Adrenal gland (tissue), 12 donors: Measurements from ENCODE around the gene MUC5B. TPM values are rescaled to one million over a fixed set of nuclear protein-coding genes. Genes with fewer than 3 reads are reported as not detected.

Experiments
- DNase-seq, 7 donors: peaks; one replicate each; pipeline ENCODE4 v3.0.0-alpha.2; 2019 to 2020
- H3K27ac ChIP-seq, 5 donors: fragments of 200-600 bp; sonication (generic) in 4 of 5; 1 replicate in 3 of 5; 2 replicates in 2 of 5; pipeline versions ENCODE4 v1.5.1 to v1.8.0; 2016 to 2020; ENCODE audit warnings: mild to moderate bottlenecking in 1 of 5
- H3K27me3 ChIP-seq: fragments of 200-600 bp; 2 replicates; pipeline ENCODE4 v1.8.0; 2021
- H3K36me3 ChIP-seq, 2 donors: fragments of 200-600 bp; replicated peaks in 1 of 2; 1 replicate in 1 of 2; 2 replicates in 1 of 2; pipeline versions ENCODE4 v1.5.1 to v1.8.0; 2018 to 2022
- H3K4me1 ChIP-seq, 2 donors: fragments of 200-600 bp; replicated peaks in 1 of 2; 1 replicate in 1 of 2; 2 replicates in 1 of 2; pipeline versions ENCODE4 v1.5.1 to v1.8.0; 2018 to 2021
- H3K4me3 ChIP-seq, 4 donors: fragments of 200-600 bp; sonication (generic) in 3 of 4; one replicate each; pipeline ENCODE4 v1.5.1; 2016 to 2018
- H3K9me3 ChIP-seq, 3 donors: fragments of 200-600 bp; sonication (generic) in 1 of 3; replicated peaks in 1 of 3; 1 replicate in 2 of 3; 2 replicates in 1 of 3; pipeline versions ENCODE4 v1.5.1 to v1.8.0; 2016 to 2021
- CTCF ChIP-seq, 6 experiments: fragments of 450-650 bp in 4 of 6; fragments of 200-600 bp in 2 of 6; sonication (generic) in 1 of 6; IDR thresholded peaks; 1 replicate in 5 of 6; 2 replicates in 1 of 6; pipeline versions ENCODE4 v1.5.1 to v1.8.0; 2016 to 2021; ENCODE audit warnings: antibody characterized with exemption in 6 of 6, mild to moderate bottlenecking in 2 of 6, moderate library complexity in 1 of 6
- POLR2A ChIP-seq, 2 donors: fragments of 450-650 bp; IDR thresholded peaks; one replicate each; pipeline ENCODE4 v1.6.1; 2017; ENCODE audit warnings: antibody characterized with exemption in 2 of 2, mild to moderate bottlenecking in 2 of 2, moderate library complexity in 1 of 2
- WGBS, 4 donors: extraction: QIAGEN DNeasy Blood & Tissue Kit in 2 of 4; methylation state at CpG; one replicate each; pipeline versions ENCODE4 v1.1.5 to v1.1.7; 2013 to 2017; 5-methylcytosine and 5-hydroxymethylcytosine counted together
- intact Hi-C, 2 donors: fragments of 100-400 bp; cut with DNase I; formaldehyde crosslinking; loops; one replicate each; pipeline versions ENCODE4 v1.14.1 to v1.15.0; 2022 to 2023
- polyA plus RNA-seq, 3 donors: library from polyadenylated mRNA; stranded (reverse); fragments of 200-250 nt in 2 of 3; fragments of 350-450 nt in 1 of 3; fragmentation: Illumina TruSeq in 1 of 3; extraction: RNeasy Lipid Tissue Mini Kit (QIAGEN cat#74804) in 1 of 3; gene quantifications; one replicate each; pipeline ENCODE4 v1.2.3, GENCODE V29; 2013 to 2014
- total RNA-seq, 9 donors: library from RNA; depleted of rRNA in 4 of 9; stranded (reverse); fragments of >200 nt in 4 of 9; fragments of 120-200 nt in 1 of 9; fragmentation: NEBNext Ultra II Directional in 1 of 9; extraction: Animal tissue kit (Norgen Biotek cat#: 25700) in 1 of 9; gene quantifications; one replicate each; pipeline versions ENCODE4 v1.1.0 to v1.2.4, GENCODE V29; 2013 to 2023
- donor health status: healthy with polysubstance abuse.
- donor health status: Bipolar disorder and iron deficiency.
- donor health status: DM: yes; HTN: yes; CAD: no.
- donor health status: DM: no; HTN: no; CAD: no.
- donor health status: DM: no; HTN: no; CAD: no.
- donor health status: DM: yes; HTN: yes; CAD: no.

MUC5B gene
- total and polyA plus RNA-seq, 12 donors, result under 0.01 to 0.95 (median 0.70) TPM; not detected in 7

DNA sequence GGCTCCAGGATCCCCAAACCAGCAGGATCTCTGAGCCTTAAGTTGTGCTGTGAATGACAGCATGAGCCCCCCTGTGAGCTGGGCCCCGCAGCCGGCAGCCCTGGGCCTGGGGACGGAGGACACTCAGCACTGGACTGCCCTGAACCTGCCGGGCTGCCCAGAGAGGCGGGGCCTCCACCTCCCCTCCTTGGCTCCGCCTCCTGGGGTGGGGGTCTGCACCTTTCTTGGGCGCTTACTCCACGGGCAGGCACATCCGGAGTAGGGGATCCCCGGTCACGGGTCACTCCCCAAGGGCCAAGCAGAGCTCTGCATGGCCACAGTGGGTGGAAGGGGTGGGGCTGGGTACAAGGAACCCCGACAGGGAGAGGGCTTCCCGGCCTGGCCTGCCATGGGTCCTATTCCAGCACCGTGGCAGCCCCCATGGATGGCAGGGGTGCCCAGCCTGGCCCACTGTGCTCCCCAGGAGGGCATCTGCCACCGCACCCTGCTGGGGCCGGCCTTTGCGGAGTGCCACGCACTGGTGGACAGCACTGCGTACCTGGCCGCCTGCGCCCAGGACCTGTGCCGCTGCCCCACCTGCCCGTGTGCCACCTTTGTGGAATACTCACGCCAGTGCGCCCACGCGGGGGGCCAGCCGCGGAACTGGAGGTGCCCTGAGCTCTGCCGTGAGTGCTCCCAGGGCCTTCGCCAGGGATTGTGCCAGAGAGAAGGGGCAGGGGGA is 5.4 kb downstream of the MUC5B start:
- no peak overlapping the region for H3K4me3 ChIP-seq
- H3K4me1 ChIP-seq, result no peaks in the 10 kb centered on the region
- H3K27ac ChIP-seq, result no peak overlapping the region
- DNase-seq, result peak in 1 of 7 donors; percentile 6
- no peaks in the 10 kb centered on the region for H3K9me3 ChIP-seq
- no peaks in the 10 kb centered on the region for H3K36me3 ChIP-seq
- WGBS, 4 donors, result 79 to 100% (median 87%) methylated on average over 2 to 31 of the region's 31 CpGs; no CpG with 5 or more reads in 1 of the 4 donors
- TF ChIP-seq CTCF (IDR thresholded peaks at IDR 0.05), result no peak
- no peak for TF ChIP-seq POLR2A (IDR thresholded peaks at IDR 0.05)
- H3K27me3 ChIP-seq, result peaks cover 8% of the 10 kb centered on the region
- intact Hi-C loops, result no loop called here

GRCh38 chr11:1228921-1229451 is 6.1 kb downstream of the MUC5B start:
- Histone ChIP-seq H3K36me3 (no peaks in the 10 kb centered on the region), H3K27ac (no peak overlapping the region), H3K4me3 (no peak overlapping the region), H3K27me3 (peaks cover under 1% of the 10 kb centered on the region), H3K4me1 (no peaks in the 10 kb centered on the region), H3K9me3 (no peaks in the 10 kb centered on the region)
- WGBS, 4 donors, result 69 to 84% (median 77%) methylated on average over 11 to 18 of the region's 18 CpGs; no CpG with 5 or more reads in 1 of the 4 donors
- peak in 1 of 7 donors; percentile 5 for DNase-seq
- intact Hi-C loops, result no loop called here
- TF ChIP-seq POLR2A (IDR thresholded peaks at IDR 0.05), result no peak

- Histone ChIP-seq H3K27ac (no peak overlapping the region), H3K9me3 (no peaks in the 10 kb centered on the region), H3K36me3 (no peaks in the 10 kb centered on the region), H3K4me3 (no peak overlapping the region), H3K4me1 (no peaks in the 10 kb centered on the region), H3K27me3 (no peaks in the 10 kb centered on the region)
- intact Hi-C loops, result no loop called here
- 57 to 74% (median 60%) methylated on average over 21 to 27 of the region's 27 CpGs; no CpG with 5 or more reads in 1 of the 4 donors for WGBS, 4 donors
- peak in 1 of 7 donors; percentile 5 for DNase-seq
- TF ChIP-seq CTCF (IDR thresholded peaks at IDR 0.05), result no peak
- TF ChIP-seq POLR2A (IDR thresholded peaks at IDR 0.05), result no peak
These were observed 6.7 kb downstream of the MUC5B start for GRCh38 chr11:1229471-1230120.

DNA sequence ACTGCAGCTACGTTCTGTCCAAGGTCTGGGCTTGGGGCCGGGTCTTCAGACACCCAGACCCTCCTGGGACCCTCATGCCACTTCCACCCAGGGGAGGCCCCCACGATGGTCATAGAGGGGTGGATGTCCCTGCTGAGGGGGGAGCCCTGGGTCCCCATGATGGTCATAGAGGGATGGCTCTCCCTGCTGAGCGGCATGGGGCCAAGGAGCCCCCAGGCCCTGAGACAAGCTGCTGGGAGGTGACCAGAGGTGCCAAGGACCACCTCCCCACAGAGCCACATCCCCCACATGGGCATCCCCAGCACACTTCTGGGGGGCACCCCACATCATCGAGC is 7.2 kb downstream of the MUC5B start:
- H3K27ac ChIP-seq, result no peak overlapping the region
- intact Hi-C loops, result no loop called here
- TF ChIP-seq POLR2A (IDR thresholded peaks at IDR 0.05) (no peak), CTCF (IDR thresholded peaks at IDR 0.05) (no peak)
- WGBS, 4 donors, result 60 to 78% (median 75%) methylated on average over 1 to 5 of the region's 5 CpGs
- DNase-seq, result no peak
- no peaks in the 10 kb centered on the region for H3K9me3 ChIP-seq
- H3K4me1 ChIP-seq, result no peaks in the 10 kb centered on the region
- H3K36me3 ChIP-seq, result no peaks in the 10 kb centered on the region
- H3K27me3 ChIP-seq, result no peaks in the 10 kb centered on the region
- no peak overlapping the region for H3K4me3 ChIP-seq
